WI38 (cell line): ENCODE results near the gene LCE2A.

ENCODE experiments used
- H3K4me3 ChIP-seq: 2 replicates; pipeline ENCODE4 v1.5.1; 2011; ENCODE audit warnings: low read depth, mild to moderate bottlenecking, control low read depth, low read length
- CTCF ChIP-seq: IDR thresholded peaks from 2 replicates; pipeline ENCODE4 v1.5.1; 2012; ENCODE audit warnings: low read depth, mild to moderate bottlenecking, control low read depth, low read length

The LCE2A gene

GRCh38 chr1:152718238-152718637 is 20.1 kb downstream of the LCE2A start:
- no peak overlapping the region for H3K4me3 ChIP-seq
- no peak for TF ChIP-seq CTCF

DNA sequence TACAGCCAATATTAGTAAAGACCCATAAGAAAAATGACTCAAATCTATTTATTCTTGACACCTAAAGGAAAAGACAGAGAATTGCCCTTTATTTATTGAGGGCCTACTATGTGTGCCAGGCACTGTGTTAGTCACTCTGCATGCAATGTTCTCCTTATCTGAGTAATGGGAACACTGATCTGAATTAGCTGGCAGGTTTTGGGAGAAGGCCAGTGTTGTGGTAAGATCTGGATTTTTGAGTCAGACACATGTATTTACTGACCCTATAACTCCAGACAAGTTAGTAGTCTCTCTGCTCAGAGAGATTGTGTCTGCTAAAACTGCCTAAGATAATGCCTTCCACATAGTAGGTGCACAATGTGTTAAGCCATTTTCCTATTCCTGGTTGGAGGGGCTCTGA is 27.1 kb downstream of the LCE2A start:
- TF ChIP-seq CTCF = no peak
- H3K4me3 ChIP-seq = no peak overlapping the region

DNA sequence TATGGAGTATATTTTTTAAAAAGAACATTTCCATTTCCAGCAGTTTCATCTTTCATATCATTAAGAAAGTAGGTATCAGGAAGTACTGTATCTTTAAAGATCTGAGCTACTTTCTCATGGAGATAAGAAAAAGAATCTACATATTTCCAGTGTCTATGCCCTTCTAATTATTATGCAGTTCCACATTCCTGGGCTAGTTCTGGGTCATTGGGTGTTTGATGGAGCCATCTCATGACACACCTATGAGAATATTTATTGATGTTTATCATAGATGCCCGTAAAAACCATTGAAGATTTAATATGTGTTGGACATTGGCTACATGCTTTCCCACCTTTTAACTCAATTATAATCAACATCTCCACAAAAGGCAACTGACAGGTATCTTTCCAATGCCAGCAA is 30.8 kb downstream of the LCE2A start:
- TF ChIP-seq CTCF = no peak
- H3K4me3 ChIP-seq = no peak overlapping the region

DNA sequence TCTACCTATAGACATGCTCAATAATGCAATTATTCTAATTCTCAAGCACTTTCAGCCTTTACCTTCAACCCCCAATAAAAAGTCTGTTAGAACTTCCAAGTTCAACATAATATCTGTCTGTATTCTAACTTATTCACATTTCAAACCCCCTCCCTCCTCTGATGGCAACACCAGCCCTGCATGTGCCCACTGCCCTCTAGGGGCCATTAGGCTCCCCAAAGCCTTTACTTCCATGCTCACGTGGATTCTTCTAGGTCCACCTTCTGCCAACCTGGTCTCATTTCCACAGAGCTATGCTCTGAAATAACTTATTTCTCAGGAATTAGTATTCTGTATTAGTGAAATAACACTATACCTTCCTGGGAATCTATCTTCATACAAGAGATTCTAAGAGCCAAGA is 37.5 kb downstream of the LCE2A start:
- H3K4me3 ChIP-seq = no peak overlapping the region
- no peak for TF ChIP-seq CTCF

DNA sequence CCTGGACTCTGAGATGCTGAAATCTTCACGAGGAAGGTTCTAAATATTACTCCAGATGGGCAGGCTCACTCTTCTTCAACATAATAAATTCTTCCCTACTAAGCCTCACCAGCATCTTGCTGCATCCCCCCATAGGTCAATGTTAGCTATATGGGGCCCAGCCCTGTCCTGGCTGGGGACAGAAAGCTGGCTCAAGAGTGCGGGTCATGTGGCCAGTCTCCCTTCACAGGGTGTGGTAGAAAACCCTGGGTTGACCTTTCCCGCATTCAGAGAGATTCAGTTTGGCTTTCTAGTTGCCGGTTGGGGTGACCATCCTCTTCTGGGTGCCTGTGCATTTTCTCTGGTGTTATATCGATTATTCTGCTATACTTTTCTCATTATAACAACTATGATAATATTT is 39.9 kb downstream of the LCE2A start:
- TF ChIP-seq CTCF = no peak

GRCh38 chr1:152739841-152740240 is 41.7 kb downstream of the LCE2A start:
- no peak overlapping the region for H3K4me3 ChIP-seq
- no peak for TF ChIP-seq CTCF

More for the DNA sequence above, 39.9 kb downstream of the LCE2A start:
- no peak overlapping the region for H3K4me3 ChIP-seq

DNA sequence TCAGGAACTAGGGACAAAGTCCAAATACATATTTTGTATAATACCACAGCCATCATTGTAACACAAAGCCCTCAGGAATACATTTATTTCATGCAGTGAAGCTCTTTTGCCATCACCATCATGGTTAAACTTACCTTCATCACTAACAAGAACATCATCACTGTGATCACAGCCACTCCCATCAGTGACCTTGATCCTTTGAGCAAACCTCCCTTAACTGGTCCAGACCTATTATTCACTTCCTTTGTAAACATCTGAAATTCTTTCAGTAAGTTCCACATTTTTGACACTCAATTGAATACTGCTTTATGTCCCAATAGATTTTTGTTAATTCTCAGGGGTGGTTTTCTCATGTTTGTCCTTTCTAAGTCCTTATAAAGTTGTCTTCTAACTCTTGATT is 43.5 kb downstream of the LCE2A start:
- TF ChIP-seq CTCF = no peak

More for the DNA sequence above, 43.5 kb downstream of the LCE2A start:
- no peak overlapping the region for H3K4me3 ChIP-seq
